DOHH2 (cell line): Measurements from ENCODE around the gene DCAF8.
A peak's percentile ranks its signal among the peaks of the same experiment; 100 is the strongest.

Experiments
- H3F3A ChIP-seq: fragments of 200-600 bp; sonication (generic), shearing (Covaris generic); 2 replicates; pipeline ENCODE4 v1.6.0; 2016; ENCODE audit warnings: antibody characterized with exemption, mild to moderate bottlenecking; ENCODE audit not compliant: control insufficient read depth, insufficient read depth
- H3K27ac ChIP-seq: fragments of 200-600 bp; sonication (generic); 2 replicates; pipeline ENCODE4 v1.5.1; 2014; ENCODE audit warnings: low read depth, mild to moderate bottlenecking, low read length, moderate library complexity
- H3K27me3 ChIP-seq: fragments of 200-600 bp; sonication (generic); 2 replicates; pipeline ENCODE4 v1.6.1; 2014; ENCODE audit warnings: mild to moderate bottlenecking, low read length, mixed read lengths; ENCODE audit not compliant: control insufficient read depth
- H3K36me3 ChIP-seq: fragments of 200-600 bp; sonication (generic); 2 replicates; pipeline ENCODE4 v1.6.1; 2014; ENCODE audit warnings: mild to moderate bottlenecking, low read length, moderate library complexity, mixed read lengths; ENCODE audit not compliant: control insufficient read depth
- H3K4me1 ChIP-seq: fragments of 200-600 bp; sonication (generic); 2 replicates; pipeline ENCODE4 v1.6.1; 2014; ENCODE audit warnings: mild to moderate bottlenecking, low read length, mixed read lengths; ENCODE audit not compliant: control insufficient read depth
- H3K4me2 ChIP-seq: fragments of 200-600 bp; sonication (generic); 2 replicates; pipeline ENCODE4 v1.6.0; 2014; ENCODE audit warnings: mild to moderate bottlenecking, low read length, moderate library complexity
- H3K4me3 ChIP-seq: fragments of 200-600 bp; sonication (generic); 2 replicates; pipeline ENCODE4 v1.5.1; 2014; ENCODE audit warnings: mild to moderate bottlenecking, low read length, mixed read lengths
- H3K79me2 ChIP-seq: fragments of 200-600 bp; sonication (generic); 2 replicates; pipeline ENCODE4 v1.6.1; 2014; ENCODE audit warnings: mild to moderate bottlenecking, low read length, mixed read lengths; ENCODE audit not compliant: control insufficient read depth
- H3K9me2 ChIP-seq: fragments of 200-600 bp; sonication (generic); replicated peaks from 2 replicates; pipeline ENCODE4 v1.6.1; 2014; ENCODE audit warnings: mild to moderate bottlenecking, low read length, mixed read lengths; ENCODE audit not compliant: control insufficient read depth
- H3K9me3 ChIP-seq: fragments of 200-600 bp; sonication (generic); 2 replicates; pipeline ENCODE4 v1.6.1; 2014; ENCODE audit warnings: antibody characterized with exemption, low read length, mixed read lengths; ENCODE audit not compliant: control insufficient read depth, insufficient read depth
- H4K20me1 ChIP-seq: fragments of 200-600 bp; sonication (generic); 2 replicates; pipeline ENCODE4 v1.6.0; 2014; ENCODE audit warnings: low read depth, mild to moderate bottlenecking, antibody characterized with exemption, low read length, moderate library complexity; ENCODE audit not compliant: control insufficient read depth, insufficient read depth
- EZH2phosphoT487 ChIP-seq: fragments of 200-600 bp; sonication (generic); IDR thresholded peaks from 2 replicates; pipeline ENCODE4 v1.6.1; 2017; ENCODE audit warnings: borderline replicate concordance, mild to moderate bottlenecking, antibody characterized with exemption, low read length, moderate library complexity, mixed read lengths
- TF ChIP-seq, protein P1 (sequence below): fragments of 200-600 bp; sonication (generic); IDR thresholded peaks from one replicate; pipeline ENCODE4 v1.5.1; 2014; ENCODE audit warnings: antibody characterized with exemption, mild to moderate bottlenecking, low read depth, low read length; ENCODE audit not compliant: poor library complexity, severe bottlenecking

The DCAF8 gene

DNA sequence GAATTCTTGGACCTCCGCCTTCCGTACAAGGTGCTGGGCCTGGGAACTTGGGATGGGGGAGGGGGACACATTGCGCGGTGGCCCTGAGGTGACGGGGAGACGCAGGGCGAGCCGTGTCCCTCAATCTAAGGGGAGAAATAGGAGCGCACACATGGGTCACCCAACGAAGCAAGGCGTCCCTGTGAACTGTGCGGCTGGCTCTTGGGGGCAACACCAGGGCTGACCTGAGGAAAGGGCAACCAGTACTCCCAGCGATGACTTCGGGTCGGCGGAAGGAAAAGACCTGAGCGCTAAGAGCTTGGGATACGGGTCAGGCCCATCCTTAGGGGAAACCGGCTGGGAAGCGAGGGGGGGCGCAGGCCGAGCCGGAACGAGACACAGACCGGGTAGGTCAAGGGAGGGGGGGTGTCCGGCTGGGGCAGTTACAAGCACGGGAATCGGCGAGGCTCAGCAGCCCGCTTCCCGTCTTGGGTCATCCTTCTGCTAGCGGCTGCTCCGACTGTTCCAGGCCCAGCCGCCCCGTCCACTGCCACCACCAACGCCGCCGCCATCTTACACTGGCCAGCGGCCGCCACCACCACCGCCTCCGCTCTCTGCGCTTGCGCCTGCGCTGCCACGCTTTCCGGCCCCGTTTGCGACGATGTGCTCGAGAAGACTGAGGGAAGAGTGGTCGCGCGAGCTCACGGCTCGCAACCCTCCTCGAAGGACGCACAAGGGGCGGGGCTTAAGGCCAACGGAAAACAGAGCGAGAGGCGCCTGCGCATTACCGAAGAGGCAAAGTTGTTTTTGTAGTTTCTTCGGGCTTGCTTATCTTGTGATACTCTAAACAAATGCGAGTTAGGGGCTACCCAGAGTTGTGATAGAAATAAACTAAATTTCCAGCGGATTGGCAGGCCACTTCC is at the start of gene DCAF8:
DCAF8 (minus strand) TSS at position 657 of the 902 bp plus-strand sequence. CDS start 18,541 bp downstream, outside the sequence.
- Histone ChIP-seq H4K20me1 (no peaks in the 10 kb centered on the region), H3F3A (no peaks in the 10 kb centered on the region), H3K79me2 (peaks cover 51% of the 10 kb centered on the region)

DNA sequence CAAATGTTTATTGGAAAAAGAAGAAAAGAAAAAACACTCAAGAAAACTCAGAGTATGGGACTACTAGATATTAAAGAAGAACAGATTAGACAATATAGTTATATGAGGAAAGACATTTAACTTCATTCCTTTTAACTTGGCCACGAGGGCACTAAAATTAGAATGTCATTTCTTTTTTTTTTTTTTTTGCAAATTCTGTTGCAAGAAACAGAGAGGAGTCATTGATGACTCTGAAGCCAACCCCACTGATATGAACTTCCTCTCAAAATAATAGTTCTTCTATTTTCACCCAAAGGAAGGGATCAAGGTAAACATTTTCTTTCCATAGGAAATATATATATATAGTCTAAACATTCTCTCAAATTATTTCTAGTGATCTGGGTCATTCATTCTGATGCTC is 47.2 kb upstream of the DCAF8 start:
- Histone ChIP-seq H3K4me3 (no peak overlapping the region), H3K27ac (no peak overlapping the region)

More for the DNA sequence above, at the start of gene DCAF8:
- TF ChIP-seq, protein P1, sequence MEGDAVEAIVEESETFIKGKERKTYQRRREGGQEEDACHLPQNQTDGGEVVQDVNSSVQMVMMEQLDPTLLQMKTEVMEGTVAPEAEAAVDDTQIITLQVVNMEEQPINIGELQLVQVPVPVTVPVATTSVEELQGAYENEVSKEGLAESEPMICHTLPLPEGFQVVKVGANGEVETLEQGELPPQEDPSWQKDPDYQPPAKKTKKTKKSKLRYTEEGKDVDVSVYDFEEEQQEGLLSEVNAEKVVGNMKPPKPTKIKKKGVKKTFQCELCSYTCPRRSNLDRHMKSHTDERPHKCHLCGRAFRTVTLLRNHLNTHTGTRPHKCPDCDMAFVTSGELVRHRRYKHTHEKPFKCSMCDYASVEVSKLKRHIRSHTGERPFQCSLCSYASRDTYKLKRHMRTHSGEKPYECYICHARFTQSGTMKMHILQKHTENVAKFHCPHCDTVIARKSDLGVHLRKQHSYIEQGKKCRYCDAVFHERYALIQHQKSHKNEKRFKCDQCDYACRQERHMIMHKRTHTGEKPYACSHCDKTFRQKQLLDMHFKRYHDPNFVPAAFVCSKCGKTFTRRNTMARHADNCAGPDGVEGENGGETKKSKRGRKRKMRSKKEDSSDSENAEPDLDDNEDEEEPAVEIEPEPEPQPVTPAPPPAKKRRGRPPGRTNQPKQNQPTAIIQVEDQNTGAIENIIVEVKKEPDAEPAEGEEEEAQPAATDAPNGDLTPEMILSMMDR: no peak
- TF ChIP-seq EZH2phosphoT487: no peak
- no peaks in the 10 kb centered on the region for H3K9me3 ChIP-seq
- H3K27me3 ChIP-seq: no peaks in the 10 kb centered on the region
- H3K9me2 ChIP-seq: no peaks in the 10 kb centered on the region
- H3K36me3 ChIP-seq: peaks cover 35% of the 10 kb centered on the region
- peak within 1 kb of the TSS; percentile 93 for H3K4me3 ChIP-seq
- peak within 1 kb of the TSS; percentile 87 for H3K4me2 ChIP-seq
- peak within 1 kb of the TSS; percentile 64 for H3K27ac ChIP-seq
- H3K4me1 ChIP-seq: peaks cover 22% of the 10 kb centered on the region

DNA sequence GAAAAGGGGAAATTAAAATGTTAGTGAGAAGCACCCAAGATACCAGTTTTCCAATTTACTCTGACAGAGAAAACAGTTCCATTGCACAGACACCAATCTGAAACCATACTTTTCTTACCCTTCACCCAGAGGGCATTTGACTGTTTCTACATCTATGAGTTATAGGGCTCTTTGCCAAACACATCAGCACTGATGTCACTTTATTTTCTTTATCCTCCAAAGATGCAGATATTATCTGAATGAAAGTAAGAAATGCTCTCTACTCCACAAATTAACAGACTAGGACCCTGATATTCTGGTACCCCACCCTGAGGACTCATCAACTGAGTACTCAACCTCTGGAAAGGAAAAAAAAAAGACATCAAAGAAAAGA is 46.8 kb upstream of the DCAF8 start:
- Histone ChIP-seq H3K79me2 (no peaks in the 10 kb centered on the region), H3K27ac (no peak overlapping the region), H3K4me1 (peaks cover 29% of the 10 kb centered on the region), H3K36me3 (peaks cover 87% of the 10 kb centered on the region), H3K4me3 (no peak overlapping the region), H3K4me2 (no peak overlapping the region), H3K9me2 (no peaks in the 10 kb centered on the region), H3F3A (0 out of 2 replicates have a peak, but pooled peaks cover 2% of the 10 kb centered on the region), H3K9me3 (no peaks in the 10 kb centered on the region), H3K27me3 (no peaks in the 10 kb centered on the region), H4K20me1 (no peaks in the 10 kb centered on the region)
- TF ChIP-seq, protein P1: no peak
- no peak for TF ChIP-seq EZH2phosphoT487

More for the DNA sequence above, 47.2 kb upstream of the DCAF8 start:
- no peak for TF ChIP-seq EZH2phosphoT487
- TF ChIP-seq, protein P1: no peak
- peaks cover 29% of the 10 kb centered on the region for H3K4me1 ChIP-seq
- 0 out of 2 replicates have a peak, but pooled peaks cover 2% of the 10 kb centered on the region for H3F3A ChIP-seq
- no peaks in the 10 kb centered on the region for H3K9me3 ChIP-seq
- peaks cover 88% of the 10 kb centered on the region for H3K36me3 ChIP-seq
- H3K9me2 ChIP-seq: no peaks in the 10 kb centered on the region
- H3K27me3 ChIP-seq: no peaks in the 10 kb centered on the region
- no peaks in the 10 kb centered on the region for H3K79me2 ChIP-seq
- H4K20me1 ChIP-seq: no peaks in the 10 kb centered on the region
- no peak overlapping the region for H3K4me2 ChIP-seq
